HEK293 (cell line): ENCODE results near the gene MEGF6.

ENCODE experiments used
- KLF16 ChIP-seq: fragments of 450-650 bp; formaldehyde crosslinking; IDR thresholded peaks from 2 replicates; pipeline ENCODE4 v1.5.1; 2017; ENCODE audit warnings: missing biosample characterization, missing genetic modification characterization
- YY1 ChIP-seq: fragments of 450-650 bp; formaldehyde crosslinking; IDR thresholded peaks from 2 replicates; pipeline ENCODE4 v1.5.1; 2018; ENCODE audit warnings: missing biosample characterization, missing genetic modification characterization
- ZNF157 ChIP-seq: fragments of 450-650 bp; formaldehyde crosslinking; IDR thresholded peaks from 2 replicates; pipeline ENCODE4 v1.5.1; 2016; ENCODE audit warnings: missing biosample characterization, missing genetic modification characterization
- ZNF26 ChIP-seq: fragments of 450-650 bp; formaldehyde crosslinking; IDR thresholded peaks from 2 replicates; pipeline ENCODE4 v1.5.1; 2016; ENCODE audit warnings: missing biosample characterization, missing genetic modification characterization
- ZNF391 ChIP-seq: fragments of 450-650 bp; formaldehyde crosslinking; IDR thresholded peaks from 2 replicates; pipeline ENCODE4 v1.5.1; 2016; ENCODE audit warnings: low read depth, missing biosample characterization, missing genetic modification characterization, borderline replicate concordance
- ZNF394 ChIP-seq: fragments of 450-650 bp; formaldehyde crosslinking; IDR thresholded peaks from 2 replicates; pipeline ENCODE4 v1.5.1; 2016; ENCODE audit warnings: missing biosample characterization, missing genetic modification characterization, mild to moderate bottlenecking, moderate library complexity, borderline replicate concordance
- ZNF701 ChIP-seq: fragments of 450-650 bp; formaldehyde crosslinking; IDR thresholded peaks from 2 replicates; pipeline ENCODE4 v1.5.1; 2016; ENCODE audit warnings: missing biosample characterization, missing genetic modification characterization
- TF ChIP-seq, protein P1 (sequence below): fragments of 450-650 bp; formaldehyde crosslinking; IDR thresholded peaks from 2 replicates; pipeline ENCODE4 v1.5.1; 2016; ENCODE audit warnings: missing biosample characterization, missing genetic modification characterization
- TF ChIP-seq, protein P2 (sequence below): fragments of 450-650 bp; formaldehyde crosslinking; IDR thresholded peaks from 2 replicates; pipeline ENCODE4 v1.5.1; 2017; ENCODE audit warnings: missing biosample characterization, mild to moderate bottlenecking, missing genetic modification characterization, moderate library complexity

- TF ChIP-seq, protein P1, sequence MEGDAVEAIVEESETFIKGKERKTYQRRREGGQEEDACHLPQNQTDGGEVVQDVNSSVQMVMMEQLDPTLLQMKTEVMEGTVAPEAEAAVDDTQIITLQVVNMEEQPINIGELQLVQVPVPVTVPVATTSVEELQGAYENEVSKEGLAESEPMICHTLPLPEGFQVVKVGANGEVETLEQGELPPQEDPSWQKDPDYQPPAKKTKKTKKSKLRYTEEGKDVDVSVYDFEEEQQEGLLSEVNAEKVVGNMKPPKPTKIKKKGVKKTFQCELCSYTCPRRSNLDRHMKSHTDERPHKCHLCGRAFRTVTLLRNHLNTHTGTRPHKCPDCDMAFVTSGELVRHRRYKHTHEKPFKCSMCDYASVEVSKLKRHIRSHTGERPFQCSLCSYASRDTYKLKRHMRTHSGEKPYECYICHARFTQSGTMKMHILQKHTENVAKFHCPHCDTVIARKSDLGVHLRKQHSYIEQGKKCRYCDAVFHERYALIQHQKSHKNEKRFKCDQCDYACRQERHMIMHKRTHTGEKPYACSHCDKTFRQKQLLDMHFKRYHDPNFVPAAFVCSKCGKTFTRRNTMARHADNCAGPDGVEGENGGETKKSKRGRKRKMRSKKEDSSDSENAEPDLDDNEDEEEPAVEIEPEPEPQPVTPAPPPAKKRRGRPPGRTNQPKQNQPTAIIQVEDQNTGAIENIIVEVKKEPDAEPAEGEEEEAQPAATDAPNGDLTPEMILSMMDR (tag by site-specific recombination), result no peak
- TF ChIP-seq, protein P2, sequence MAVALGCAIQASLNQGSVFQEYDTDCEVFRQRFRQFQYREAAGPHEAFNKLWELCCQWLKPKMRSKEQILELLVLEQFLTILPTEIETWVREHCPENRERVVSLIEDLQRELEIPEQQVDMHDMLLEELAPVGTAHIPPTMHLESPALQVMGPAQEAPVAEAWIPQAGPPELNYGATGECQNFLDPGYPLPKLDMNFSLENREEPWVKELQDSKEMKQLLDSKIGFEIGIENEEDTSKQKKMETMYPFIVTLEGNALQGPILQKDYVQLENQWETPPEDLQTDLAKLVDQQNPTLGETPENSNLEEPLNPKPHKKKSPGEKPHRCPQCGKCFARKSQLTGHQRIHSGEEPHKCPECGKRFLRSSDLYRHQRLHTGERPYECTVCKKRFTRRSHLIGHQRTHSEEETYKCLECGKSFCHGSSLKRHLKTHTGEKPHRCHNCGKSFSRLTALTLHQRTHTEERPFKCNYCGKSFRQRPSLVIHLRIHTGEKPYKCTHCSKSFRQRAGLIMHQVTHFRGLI (tag by site-specific recombination), result no peak
- TF ChIP-seq ZNF26 (tag by site-specific recombination), result no peak
- TF ChIP-seq KLF16 (tag by site-specific recombination), result no peak
- TF ChIP-seq ZNF394 (tag by site-specific recombination), result no peak
- TF ChIP-seq ZNF391 (tag by site-specific recombination), result no peak
- TF ChIP-seq ZNF701, result no peak
- TF ChIP-seq ZNF157 (tag by site-specific recombination), result no peak
- TF ChIP-seq YY1 (tag by site-specific recombination), result no peak
Observed at GRCh38 chr1:3527774-3528173, 83.5 kb downstream of the MEGF6 start.
